ES-I3 (cell line): Measurements from ENCODE around the gene THSD4.
A peak's percentile ranks its signal among the peaks of the same experiment; 100 is the strongest.
"Not testable (repeated sequence)": the region's sequence is repeated elsewhere in the genome, so short reads cannot be mapped to it uniquely, and the experiment has no call there.

ENCODE experiments used
- H3K36me3 ChIP-seq: 2 replicates; pipeline ENCODE4 v1.6.1; 2013; ENCODE audit warnings: mild to moderate bottlenecking, low read length, control low read depth, moderate library complexity; ENCODE audit not compliant: insufficient read depth
- H3K4me1 ChIP-seq: 2 replicates; pipeline ENCODE4 v1.6.1; 2013; ENCODE audit warnings: mild to moderate bottlenecking, control low read depth, low read length; ENCODE audit not compliant: insufficient read depth
- H3K9ac ChIP-seq: 2 replicates; pipeline ENCODE4 v1.6.1; 2013; ENCODE audit warnings: low read depth, mild to moderate bottlenecking, low read length, moderate library complexity
- H3K9me3 ChIP-seq: 2 replicates; pipeline ENCODE4 v1.6.1; 2013; ENCODE audit warnings: mild to moderate bottlenecking, low read length, moderate library complexity; ENCODE audit not compliant: control insufficient read depth, insufficient read depth

The THSD4 gene

GRCh38 chr15:71355268-71355667 lies 240.0 kb downstream of the THSD4 start:
- Histone ChIP-seq H3K9me3 (no peaks in the 10 kb centered on the region), H3K36me3 (no peaks in the 10 kb centered on the region), H3K9ac (no peak overlapping the region), H3K4me1 (no peaks in the 10 kb centered on the region)

GRCh38 chr15:71357321-71357732 lies 242.1 kb downstream of the THSD4 start:
- no peaks in the 10 kb centered on the region for H3K36me3 ChIP-seq

GRCh38 chr15:71357967-71358366 lies 242.7 kb downstream of the THSD4 start:
- Histone ChIP-seq H3K9me3 (no peaks in the 10 kb centered on the region), H3K36me3 (no peaks in the 10 kb centered on the region), H3K4me1 (peaks cover 5% of the 10 kb centered on the region; the same call in 1 of the 2 replicates), H3K9ac (no peak overlapping the region)

More at GRCh38 chr15:71357321-71357732, 242.1 kb downstream of the THSD4 start:
- Histone ChIP-seq H3K4me1 (no peaks in the 10 kb centered on the region), H3K9ac (no peak overlapping the region), H3K9me3 (no peaks in the 10 kb centered on the region)

- Histone ChIP-seq H3K9me3 (no peaks in the 10 kb centered on the region), H3K36me3 (no peaks in the 10 kb centered on the region), H3K4me1 (peaks cover 15% of the 10 kb centered on the region), H3K9ac (no peak overlapping the region)
Measured at GRCh38 chr15:71359246-71359645, 244.0 kb downstream of the THSD4 start.

- peaks cover 31% of the 10 kb centered on the region for H3K4me1 ChIP-seq
- H3K36me3 ChIP-seq = no peaks in the 10 kb centered on the region
- no peak overlapping the region for H3K9ac ChIP-seq
Measured at GRCh38 chr15:71362556-71362955, 247.3 kb downstream of the THSD4 start.

GRCh38 chr15:71362987-71363968 lies 248.0 kb downstream of the THSD4 start:
- H3K9ac ChIP-seq = no peak overlapping the region
- no peaks in the 10 kb centered on the region for H3K36me3 ChIP-seq
- H3K4me1 ChIP-seq = peaks cover 31% of the 10 kb centered on the region
- H3K9me3 ChIP-seq = no peaks in the 10 kb centered on the region

More at GRCh38 chr15:71362556-71362955, 247.3 kb downstream of the THSD4 start:
- no peaks in the 10 kb centered on the region for H3K9me3 ChIP-seq

- Histone ChIP-seq H3K4me1 (peaks cover 31% of the 10 kb centered on the region), H3K9ac (peak overlapping the region; percentile 10; the same call in 1 of the 2 replicates), H3K9me3 (no peaks in the 10 kb centered on the region), H3K36me3 (no peaks in the 10 kb centered on the region)
Measured at GRCh38 chr15:71364117-71364584, 248.9 kb downstream of the THSD4 start.

- Histone ChIP-seq H3K36me3 (no peaks in the 10 kb centered on the region), H3K4me1 (peaks cover 31% of the 10 kb centered on the region), H3K9me3 (no peaks in the 10 kb centered on the region), H3K9ac (no peak overlapping the region)
Measured at GRCh38 chr15:71366522-71366921, 251.3 kb downstream of the THSD4 start.

- H3K36me3 ChIP-seq = no peaks in the 10 kb centered on the region
- H3K9me3 ChIP-seq = no peaks in the 10 kb centered on the region
- H3K4me1 ChIP-seq = peaks cover 31% of the 10 kb centered on the region
- H3K9ac ChIP-seq = no peak overlapping the region
Measured at GRCh38 chr15:71366926-71367325, 251.7 kb downstream of the THSD4 start.

- H3K4me1 ChIP-seq = peaks cover 28% of the 10 kb centered on the region
- not testable (repeated sequence) for H3K9ac ChIP-seq, H3K36me3 ChIP-seq, H3K9me3 ChIP-seq
Measured at GRCh38 chr15:71367737-71368136, 252.5 kb downstream of the THSD4 start.

GRCh38 chr15:71372769-71373168 lies 257.5 kb downstream of the THSD4 start:
- not testable (repeated sequence) for H3K4me1 ChIP-seq, H3K9ac ChIP-seq, H3K9me3 ChIP-seq, H3K36me3 ChIP-seq

GRCh38 chr15:71373917-71374316 lies 258.6 kb downstream of the THSD4 start:
- Histone ChIP-seq H3K9me3 (no peaks in the 10 kb centered on the region; the same call in 1 of the 2 replicates), H3K4me1 (no peaks in the 10 kb centered on the region), H3K9ac (no peak overlapping the region), H3K36me3 (no peaks in the 10 kb centered on the region)

GRCh38 chr15:71374607-71375352 lies 259.5 kb downstream of the THSD4 start:
- Histone ChIP-seq H3K36me3 (no peaks in the 10 kb centered on the region), H3K4me1 (no peaks in the 10 kb centered on the region), H3K9me3 (no peaks in the 10 kb centered on the region; the same call in 1 of the 2 replicates), H3K9ac (no peak overlapping the region)

GRCh38 chr15:71375934-71376333 lies 260.7 kb downstream of the THSD4 start:
- Histone ChIP-seq H3K9me3 (no peaks in the 10 kb centered on the region; the same call in 1 of the 2 replicates), H3K36me3 (no peaks in the 10 kb centered on the region), H3K4me1 (no peaks in the 10 kb centered on the region), H3K9ac (no peak overlapping the region)
